Keratinocyte (primary cell): ENCODE data around the gene DMPK. TPM values are rescaled to one million over a fixed set of nuclear protein-coding genes. Genes with fewer than 3 reads are reported as not detected.

Experiments
- DNase-seq: peaks from one replicate; pipeline ENCODE4 v3.0.0-alpha.2; 2011; ENCODE audit warnings: low read depth, missing footprints, low spot score
- FAIRE-seq: peaks from 2 replicates; lab custom pipeline; 2011; peaks lifted over from hg19 to GRCh38; lab: Jason Lieb, UNC
- H2AFZ ChIP-seq: 2 replicates; pipeline ENCODE4 v1.6.0; 2012; ENCODE audit warnings: low read length, control low read depth, inconsistent platforms; ENCODE audit not compliant: control insufficient read depth
- H3K27ac ChIP-seq: 2 replicates; pipeline ENCODE4 v1.5.1; 2011; ENCODE audit warnings: low read length; ENCODE audit not compliant: control insufficient read depth, insufficient read depth
- H3K27me3 ChIP-seq: 3 replicates; pipeline ENCODE4 v1.6.0; 2011; ENCODE audit warnings: low read length; ENCODE audit not compliant: control insufficient read depth, insufficient read depth; ENCODE audit errors: extremely low read depth
- H3K36me3 ChIP-seq, 2 experiments: 2 replicates in 1 of 2; 3 replicates in 1 of 2; pipeline ENCODE4 v1.5.1; 2011; ENCODE audit warnings: low read length in 2 of 2, mild to moderate bottlenecking in 1 of 2; ENCODE audit not compliant: control insufficient read depth in 2 of 2, insufficient read depth in 2 of 2; ENCODE audit errors: extremely low read depth in 1 of 2
- H3K4me1 ChIP-seq: 3 replicates; pipeline ENCODE4 v1.5.1; 2011; ENCODE audit warnings: low read length; ENCODE audit not compliant: control insufficient read depth, insufficient read depth; ENCODE audit errors: extremely low read depth
- H3K4me2 ChIP-seq: 3 replicates; pipeline ENCODE4 v1.6.0; 2011; ENCODE audit warnings: low read depth, low read length; ENCODE audit not compliant: control insufficient read depth, insufficient read depth; ENCODE audit errors: extremely low read depth
- H3K4me3 ChIP-seq, 3 experiments: fragments of 200-600 bp in 1 of 3; sonication (generic) in 1 of 3; 2 replicates in 2 of 3; 3 replicates in 1 of 3; pipeline ENCODE4 v1.5.1; 2011 to 2016; ENCODE audit warnings: low read length in 3 of 3, mild to moderate bottlenecking in 3 of 3, control low read depth in 2 of 3, inconsistent platforms in 1 of 3, low read depth in 1 of 3, mixed read lengths in 1 of 3, mixed run types in 1 of 3, moderate library complexity in 1 of 3; ENCODE audit not compliant: control insufficient read depth in 2 of 3, insufficient read depth in 2 of 3; ENCODE audit errors: extremely low read depth in 1 of 3
- H3K79me2 ChIP-seq: 2 replicates; pipeline ENCODE4 v1.6.0; 2012; ENCODE audit warnings: low read length; ENCODE audit not compliant: control insufficient read depth, insufficient read depth
- H3K9ac ChIP-seq: 3 replicates; pipeline ENCODE4 v1.6.0; 2011; ENCODE audit warnings: low read length; ENCODE audit not compliant: control insufficient read depth, insufficient read depth; ENCODE audit errors: extremely low read depth
- H3K9me1 ChIP-seq: 3 replicates; pipeline ENCODE4 v1.6.0; 2011; ENCODE audit warnings: low read length; ENCODE audit not compliant: control insufficient read depth, insufficient read depth; ENCODE audit errors: extremely low read depth
- H3K9me3 ChIP-seq: 2 replicates; pipeline ENCODE4 v1.5.1; 2012; ENCODE audit warnings: low read depth, low read length; ENCODE audit not compliant: control insufficient read depth
- H4K20me1 ChIP-seq: 3 replicates; pipeline ENCODE4 v1.6.0; 2011; ENCODE audit warnings: low read length; ENCODE audit not compliant: control insufficient read depth, insufficient read depth; ENCODE audit errors: extremely low read depth
- EZH2 ChIP-seq: IDR thresholded peaks from one replicate; pipeline ENCODE4 v1.6.1; 2012; ENCODE audit warnings: inconsistent platforms, mild to moderate bottlenecking, low read length, moderate library complexity
- dilution Hi-C: fragments of 300-500 bp; cut with MboI; formaldehyde crosslinking; loops from one replicate; pipeline ENCODE4 v1.7.0; 2020; ENCODE audit warnings: low sequenced_read_pairs; ENCODE audit not compliant: extremely low pct_ligation_motif_present
- polyA plus RNA-seq, 5 experiments: library from polyadenylated mRNA; depleted of rRNA in 3 of 5; stranded (reverse) in 3 of 5; stranded (forward) in 1 of 5; unstranded in 1 of 5; fragments of >200 nt; gene quantifications; 1 replicate in 1 of 5; 2 replicates in 3 of 5; 3 replicates in 1 of 5; pipeline versions ENCODE4 v1.2.1 to v1.2.3, GENCODE V29; 2011 to 2012; ENCODE audit warnings: missing spikeins in 2 of 5, low read depth in 1 of 5, low replicate concordance in 1 of 5
- TF ChIP-seq, protein P1 (sequence below), 3 experiments: IDR thresholded peaks in 1 of 3; conservative IDR thresholded peaks in 1 of 3; optimal IDR thresholded peaks in 1 of 3; 2 replicates in 2 of 3; 3 replicates in 1 of 3; pipeline versions ENCODE3 to v1.5.1; 2011; ENCODE audit warnings: low read length in 3 of 3, mild to moderate bottlenecking in 3 of 3, moderate library complexity in 2 of 3, control low read depth in 1 of 3, inconsistent platforms in 1 of 3; ENCODE audit not compliant: insufficient read depth in 2 of 3; ENCODE audit errors: extremely low read depth in 1 of 3

Gene DMPK
- polyA plus RNA-seq, 1 donor (not counting 4 experiments of a cell fraction or from before 2014, with no cell fraction given): 7.0 TPM

DNA sequence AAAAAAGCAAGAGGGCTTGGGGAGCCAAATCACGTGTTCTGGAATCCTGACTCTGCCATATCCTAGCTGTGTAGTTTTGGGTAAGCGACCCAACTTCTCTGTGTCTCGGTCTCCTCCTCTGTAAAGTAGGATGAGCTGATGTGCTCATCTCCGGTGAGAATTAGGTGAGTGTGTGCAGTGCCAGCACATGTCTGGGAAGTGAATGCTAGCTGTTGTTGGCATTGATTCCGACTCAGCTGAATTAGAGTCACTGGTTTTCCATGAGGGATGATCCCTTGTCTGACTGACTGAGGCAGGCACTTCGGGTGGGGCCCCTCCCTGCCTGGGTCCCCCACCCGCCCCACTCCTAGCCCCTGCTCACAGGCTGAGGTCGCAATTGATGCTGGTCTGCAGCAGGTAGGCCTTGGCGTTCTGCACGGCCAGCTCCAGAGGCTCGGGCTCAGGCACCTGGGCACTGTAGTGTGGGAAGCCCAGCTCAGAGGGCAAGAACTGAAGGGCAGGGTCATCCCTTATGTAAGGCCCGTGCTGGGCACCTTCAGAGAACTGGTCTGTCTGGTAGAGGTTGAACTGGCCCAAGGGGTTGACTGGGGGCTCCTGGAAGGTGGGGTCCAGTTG is 32.0 kb upstream of the DMPK start:
- DNase-seq (peak; percentile 25), FAIRE-seq (peak; percentile 87)
- Histone ChIP-seq H3K27ac (no peak overlapping the region), H3K9ac (no peak overlapping the region), H3K4me2 (no peak overlapping the region), H3K4me3 (no peak overlapping the region), H3K9me3 (no peaks in the 10 kb centered on the region), H2AFZ (no peak overlapping the region), H3K36me3 (peaks cover 4 to 7% of the 10 kb centered on the region in 2 experiments), H3K9me1 (no peaks in the 10 kb centered on the region), H4K20me1 (peaks cover 2% of the 10 kb centered on the region), H3K27me3 (no peaks in the 10 kb centered on the region), H3K79me2 (no peaks in the 10 kb centered on the region), H3K4me1 (peaks cover 34% of the 10 kb centered on the region)
- no peak for TF ChIP-seq EZH2
- TF ChIP-seq, protein P1, sequence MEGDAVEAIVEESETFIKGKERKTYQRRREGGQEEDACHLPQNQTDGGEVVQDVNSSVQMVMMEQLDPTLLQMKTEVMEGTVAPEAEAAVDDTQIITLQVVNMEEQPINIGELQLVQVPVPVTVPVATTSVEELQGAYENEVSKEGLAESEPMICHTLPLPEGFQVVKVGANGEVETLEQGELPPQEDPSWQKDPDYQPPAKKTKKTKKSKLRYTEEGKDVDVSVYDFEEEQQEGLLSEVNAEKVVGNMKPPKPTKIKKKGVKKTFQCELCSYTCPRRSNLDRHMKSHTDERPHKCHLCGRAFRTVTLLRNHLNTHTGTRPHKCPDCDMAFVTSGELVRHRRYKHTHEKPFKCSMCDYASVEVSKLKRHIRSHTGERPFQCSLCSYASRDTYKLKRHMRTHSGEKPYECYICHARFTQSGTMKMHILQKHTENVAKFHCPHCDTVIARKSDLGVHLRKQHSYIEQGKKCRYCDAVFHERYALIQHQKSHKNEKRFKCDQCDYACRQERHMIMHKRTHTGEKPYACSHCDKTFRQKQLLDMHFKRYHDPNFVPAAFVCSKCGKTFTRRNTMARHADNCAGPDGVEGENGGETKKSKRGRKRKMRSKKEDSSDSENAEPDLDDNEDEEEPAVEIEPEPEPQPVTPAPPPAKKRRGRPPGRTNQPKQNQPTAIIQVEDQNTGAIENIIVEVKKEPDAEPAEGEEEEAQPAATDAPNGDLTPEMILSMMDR (optimal IDR thresholded peaks at IDR 0.05 in 1 of 3, IDR thresholded peaks at IDR 0.05 in 1 of 3, conservative IDR thresholded peaks at IDR 0.05 in 1 of 3; ENCODE audit: extremely low read depth in 1 of 3, insufficient read depth in 2 of 3, low read length in 3 of 3): no peak
- dilution Hi-C loops: no loop called here

DNA sequence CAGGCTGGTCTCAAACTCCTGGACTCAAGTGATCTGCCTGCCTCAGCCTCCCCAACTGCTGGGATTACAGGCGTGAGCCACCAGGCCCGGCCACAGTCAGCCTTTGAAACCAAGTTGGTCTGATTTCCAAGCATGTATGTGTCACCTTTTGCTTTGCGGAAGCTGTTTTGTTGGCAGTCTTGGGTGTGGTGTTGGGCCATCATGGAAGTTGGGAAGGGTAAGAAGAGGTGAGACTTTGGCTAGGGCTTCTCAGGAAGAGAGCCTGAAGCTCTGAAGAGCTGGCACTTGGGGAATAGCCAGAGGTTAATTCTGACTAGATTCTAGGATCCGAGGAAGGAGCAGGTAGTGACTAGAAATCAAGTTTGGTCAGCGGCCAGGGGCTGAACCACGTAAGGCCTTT is 30.0 kb upstream of the DMPK start:
- FAIRE-seq (peak; percentile 69), DNase-seq (peak; percentile 33)
- Histone ChIP-seq H3K27me3 (no peaks in the 10 kb centered on the region), H3K4me1 (peaks cover 29% of the 10 kb centered on the region), H3K9me1 (no peaks in the 10 kb centered on the region), H3K79me2 (no peaks in the 10 kb centered on the region), H3K9ac (no peak overlapping the region), H3K4me3 (no peak overlapping the region), H3K27ac (peak overlapping the region; percentile 39), H3K4me2 (no peak overlapping the region), H3K36me3 (peaks cover 3 to 4% of the 10 kb centered on the region in 2 experiments), H3K9me3 (no peaks in the 10 kb centered on the region), H2AFZ (no peak overlapping the region), H4K20me1 (peaks cover 2% of the 10 kb centered on the region)
- dilution Hi-C loops: no loop called here
- no peak for TF ChIP-seq EZH2
- TF ChIP-seq, protein P1 (optimal IDR thresholded peaks at IDR 0.05 in 1 of 3, IDR thresholded peaks at IDR 0.05 in 1 of 3, conservative IDR thresholded peaks at IDR 0.05 in 1 of 3; ENCODE audit: extremely low read depth in 1 of 3, insufficient read depth in 2 of 3, low read length in 3 of 3): no peak
